AG04450 (cell line): ENCODE results near the gene CZIB. TPM values are rescaled to one million over a fixed set of nuclear protein-coding genes. Genes with fewer than 3 reads are reported as not detected.

ENCODE experiments used
- CTCF ChIA-PET: fragments of 300-600, 350-600 bp; formaldehyde crosslinking; extraction: SDS; loops from one replicate; lab custom pipeline; 2022; ENCODE audit warnings: antibody characterized with exemption, inconsistent platforms; lab: Charles Lee
- POLR2A ChIA-PET: fragments of 350-600 bp; formaldehyde crosslinking; extraction: SDS; loops from one replicate; lab custom pipeline; 2021; ENCODE audit warnings: antibody characterized with exemption, inconsistent platforms; lab: Yijun Ruan, JAX
- DNase-seq: peaks from one replicate; pipeline ENCODE4 v3.0.0-alpha.2; 2011; ENCODE audit warnings: low read depth, low spot score
- H3K27ac ChIP-seq: one replicate; pipeline ENCODE4 v1.5.1; 2012; ENCODE audit warnings: low read depth, low read length, control low read depth
- H3K27me3 ChIP-seq: one replicate; pipeline ENCODE4 v1.6.0; 2012; ENCODE audit warnings: low read length; ENCODE audit not compliant: control insufficient read depth, insufficient read depth
- H3K4me3 ChIP-seq: 2 replicates; pipeline ENCODE4 v1.5.1; 2011; ENCODE audit warnings: mild to moderate bottlenecking, low read depth, low read length, control low read depth
- H3K9me3 ChIP-seq: 2 replicates; pipeline ENCODE4 v1.5.1; 2012; ENCODE audit warnings: low read length; ENCODE audit not compliant: control insufficient read depth, insufficient read depth
- CTCF ChIP-seq: IDR thresholded peaks from 2 replicates; pipeline ENCODE4 v1.5.1; 2011; ENCODE audit warnings: low read depth, low read length, control low read depth, inconsistent platforms
- polyA plus RNA-seq: library from polyadenylated mRNA; depleted of rRNA; stranded (reverse); fragments of >200 nt; gene quantifications from 2 replicates; pipeline ENCODE4 v1.2.3, GENCODE V29; 2011

The CZIB gene
- polyA plus RNA-seq, 1 experiment = 89.6 TPM

GRCh38 chr1:53197291-53198200, 22.9 kb downstream of the CZIB start:
- TF ChIP-seq CTCF = no peak
- Histone ChIP-seq H3K4me3 (peak overlapping the region; percentile 80), H3K9me3 (no peaks in the 10 kb centered on the region), H3K27ac (no peak overlapping the region), H3K27me3 (no peaks in the 10 kb centered on the region)
- DNase-seq = no peak
- ChIA-PET POLR2A (no interaction called here), CTCF (no interaction called here)

- peak; percentile 77 for DNase-seq
- no peaks in the 10 kb centered on the region for H3K9me3 ChIP-seq
- ChIA-PET POLR2A (interaction anchor here (0.6 to 1.0 kb wide), 4 partner anchors 13 to 134 kb away, joined by 3 to 4 read pairs (median 3); no protein-coding TSS in a partner anchor), CTCF (interaction anchor here (0.6 to 2.0 kb wide), 2 partner anchors 10 to 89 kb away, joined by 3 to 11 read pairs; no protein-coding TSS in a partner anchor)
- TF ChIP-seq CTCF = 0 out of 2 replicates have a peak, but pooled peaks have one; percentile 24
- no peaks in the 10 kb centered on the region for H3K27me3 ChIP-seq
- H3K27ac ChIP-seq = no peak within 1 kb of the TSS
- peak within 1 kb of the TSS; percentile 80 for H3K4me3 ChIP-seq
These were observed 23.7 kb downstream of the CZIB start, which contains the start of gene CPT2 for GRCh38 chr1:53196485-53197290. Gene CPT2, plus strand, starts transcription at chr1:53196824. Its CDS starts 120 bp downstream, at chr1:53196944.

GRCh38 chr1:53196017-53196484, 24.4 kb downstream of the CZIB start:
- no peak overlapping the region for H3K27ac ChIP-seq
- H3K4me3 ChIP-seq = peak overlapping the region; percentile 80
- H3K27me3 ChIP-seq = no peaks in the 10 kb centered on the region
- CTCF ChIA-PET = interaction anchor here (0.6 to 2.0 kb wide), 4 partner anchors 10 to 276 kb away, joined by 3 to 11 read pairs (median 3); no protein-coding TSS in a partner anchor
- H3K9me3 ChIP-seq = no peaks in the 10 kb centered on the region
- no peak for DNase-seq
- no peak for TF ChIP-seq CTCF
- POLR2A ChIA-PET = interaction anchor here (0.6 to 1.0 kb wide), 4 partner anchors 12 to 133 kb away, joined by 3 to 4 read pairs (median 3); no protein-coding TSS in a partner anchor

GRCh38 chr1:53195246-53196016, 25.0 kb downstream of the CZIB start:
- POLR2A ChIA-PET = interaction anchor here (0.5 to 0.7 kb wide), 2 partner anchors 132 to 153 kb away, joined by 3 read pairs; no protein-coding TSS in a partner anchor
- TF ChIP-seq CTCF = no peak
- Histone ChIP-seq H3K4me3 (no peak overlapping the region), H3K27ac (no peak overlapping the region), H3K27me3 (no peaks in the 10 kb centered on the region), H3K9me3 (no peaks in the 10 kb centered on the region)
- CTCF ChIA-PET = interaction anchor here (0.6 to 2.0 kb wide), 3 partner anchors 9 to 275 kb away, joined by 3 to 11 read pairs (median 3); no protein-coding TSS in a partner anchor
- no peak for DNase-seq
